A549 (cell line): ENCODE measurements around the gene PID1. TPM values are rescaled to one million over a fixed set of nuclear protein-coding genes. Genes with fewer than 3 reads are reported as not detected.

Experiments used
- ATAC-seq, 2 experiments: fragments of 200-7000 bp in 1 of 2; fragments of >200 bp in 1 of 2; cut with Nextera tagmentation in 1 of 2; cut with Tn5 transposase in 1 of 2; 3 replicates each; pipeline versions ENCODE4 v1.8.0 to v1.9.1; 2018 to 2020; ENCODE audit warnings: mild to moderate bottlenecking in 1 of 2, moderate library complexity in 1 of 2
- CTCF ChIA-PET: fragments of 300-600 bp; sonication (Branson Sonifier 250); formaldehyde crosslinking; extraction: SDS; loops from one replicate; lab custom pipeline; 2021; ENCODE audit warnings: antibody characterized with exemption, inconsistent platforms; lab: Yijun Ruan, JAX
- POLR2A ChIA-PET: fragments of 350-600 bp; formaldehyde crosslinking; extraction: SDS; loops from one replicate; lab custom pipeline; 2021; ENCODE audit warnings: antibody characterized with exemption, inconsistent platforms; lab: Yijun Ruan, JAX
- DNase-seq, 2 experiments: peaks; one replicate each; pipeline versions ENCODE4 v3.0.0 to v3.0.0-alpha.2; 2011 to 2016; ENCODE audit warnings: low read depth in 1 of 2, low spot score in 1 of 2
- FAIRE-seq: peaks from 2 replicates; lab custom pipeline; 2011; peaks lifted over from hg19 to GRCh38; lab: Jason Lieb, UNC
- H3K27ac ChIP-seq, 2 experiments: fragments of >200 bp; sonication (Bioruptor Twin); formaldehyde crosslinking; 3 replicates each; pipeline ENCODE4 v1.5.1; 2016 to 2017
- H3K4me1 ChIP-seq: fragments of >200 bp; sonication (Bioruptor Twin); formaldehyde crosslinking; 3 replicates; pipeline ENCODE4 v1.6.1; 2016
- H3K4me2 ChIP-seq: fragments of >200 bp; sonication (Bioruptor Twin); formaldehyde crosslinking; 3 replicates; pipeline ENCODE4 v1.6.1; 2016
- H3K4me3 ChIP-seq: fragments of >200 bp; sonication (Bioruptor Twin); formaldehyde crosslinking; 3 replicates; pipeline ENCODE4 v1.5.1; 2016
- H3K9me3 ChIP-seq: fragments of >200 bp; sonication (Bioruptor Twin); formaldehyde crosslinking; 3 replicates; pipeline ENCODE4 v1.6.1; 2016
- CBX2 ChIP-seq: fragments of 200-600 bp; sonication (generic); IDR thresholded peaks from 2 replicates; pipeline ENCODE4 v1.6.1; 2016; ENCODE audit warnings: low read depth, mild to moderate bottlenecking, borderline replicate concordance
- CHD2 ChIP-seq: fragments of 150-350 bp; IDR thresholded peaks from 2 replicates; pipeline ENCODE4 v1.6.1; 2014; ENCODE audit warnings: low read length; ENCODE audit not compliant: partially characterized antibody
- CHD4 ChIP-seq: fragments of 200-600 bp; sonication (generic); IDR thresholded peaks from 2 replicates; pipeline ENCODE4 v1.6.1; 2016; ENCODE audit warnings: antibody characterized with exemption, mild to moderate bottlenecking, borderline replicate concordance
- EHMT2 ChIP-seq: fragments of 200-600 bp; sonication (generic); IDR thresholded peaks from 2 replicates; pipeline ENCODE4 v1.6.1; 2016; ENCODE audit warnings: antibody characterized with exemption, low read depth, mild to moderate bottlenecking, moderate library complexity
- JUN ChIP-seq, 2 experiments: fragments of >200 bp; sonication (Bioruptor Twin); formaldehyde crosslinking; IDR thresholded peaks; 2 replicates in 1 of 2; 3 replicates in 1 of 2; pipeline ENCODE4 v1.6.1; 2016 to 2017
- MAFK ChIP-seq: fragments of 450-650 bp; IDR thresholded peaks from 2 replicates; pipeline ENCODE4 v1.6.1; 2014; ENCODE audit not compliant: partially characterized antibody
- MAZ ChIP-seq: fragments of 150-350 bp; IDR thresholded peaks from 2 replicates; pipeline ENCODE4 v1.6.1; 2014; ENCODE audit warnings: antibody characterized with exemption, low read depth, low read length, borderline replicate concordance
- NFE2L2 ChIP-seq: fragments of 150-350 bp; conservative IDR thresholded peaks from 2 replicates; pipeline ENCODE4 v1.6.1; 2014; ENCODE audit warnings: low read length
- NPAS2 ChIP-seq: fragments of 250-450 bp; sonication (Bioruptor Pico); IDR thresholded peaks from 2 replicates; pipeline ENCODE4 v1.8.0; 2022; ENCODE audit warnings: mild to moderate bottlenecking, moderate library complexity, borderline replicate concordance
- NR3C1 ChIP-seq: fragments of >200 bp; sonication (Bioruptor Twin); formaldehyde crosslinking; IDR thresholded peaks from 3 replicates; pipeline ENCODE4 v1.6.1; 2017
- PHF8 ChIP-seq: fragments of 200-600 bp; sonication (generic); IDR thresholded peaks from 2 replicates; pipeline ENCODE4 v1.6.1; 2016; ENCODE audit warnings: low read depth, mild to moderate bottlenecking, antibody characterized with exemption, moderate library complexity, borderline replicate concordance
- POLR2A ChIP-seq: IDR thresholded peaks from 2 replicates; pipeline ENCODE4 v1.6.1; 2012; ENCODE audit warnings: mild to moderate bottlenecking, low read length
- POLR2AphosphoS2 ChIP-seq: conservative IDR thresholded peaks from 2 replicates; pipeline ENCODE4 v1.6.1; 2012; ENCODE audit warnings: low read length, improper control_type of control experiment, inconsistent platforms
- RCOR1 ChIP-seq: fragments of 150-350 bp; IDR thresholded peaks from 2 replicates; pipeline ENCODE4 v1.6.1; 2014; ENCODE audit warnings: antibody characterized with exemption, low read length, low read depth
- RNF2 ChIP-seq: fragments of 200-600 bp; sonication (generic); IDR thresholded peaks from 2 replicates; pipeline ENCODE4 v1.6.1; 2016; ENCODE audit warnings: low read depth, mild to moderate bottlenecking, antibody characterized with exemption, moderate library complexity, borderline replicate concordance
- ZNF302 ChIP-seq: fragments of 250-450 bp; sonication (Bioruptor Pico); IDR thresholded peaks from 2 replicates; pipeline ENCODE4 v1.9.0; 2021; ENCODE audit warnings: inconsistent platforms, mild to moderate bottlenecking, moderate library complexity
- ZSCAN20 ChIP-seq: fragments of 250-450 bp; sonication (Bioruptor Pico); IDR thresholded peaks from 2 replicates; pipeline ENCODE4 v1.8.0; 2022; ENCODE audit warnings: mild to moderate bottlenecking, moderate library complexity
- WGBS: methylation state at CpG from one replicate; pipeline ENCODE4 v1.1.6; 2017; ENCODE audit errors: missing lambda C conversion rate; 5-methylcytosine and 5-hydroxymethylcytosine counted together
- polyA plus RNA-seq, 4 experiments: library from polyadenylated mRNA; depleted of rRNA in 3 of 4; stranded (reverse); fragments of >200 nt; fragmentation: RNase III in 1 of 4; extraction: RNeasy Plus Mini Kit Qiagen cat#74134 plus additional on column Dnase treatment in 1 of 4; gene quantifications; 2 replicates in 3 of 4; 3 replicates in 1 of 4; pipeline ENCODE4 v1.2.3, GENCODE V29; 2011 to 2017
- TF ChIP-seq, protein P1 (sequence below): IDR thresholded peaks from 2 replicates; pipeline ENCODE4 v1.6.1; 2012
- TF ChIP-seq, protein P2 (sequence below): IDR thresholded peaks from 2 replicates; pipeline ENCODE4 v1.6.1; 2012
- TF ChIP-seq, protein P3 (sequence below): fragments of 450-650 bp; IDR thresholded peaks from 2 replicates; pipeline ENCODE4 v1.6.1; 2014; ENCODE audit warnings: antibody characterized with exemption
- TF ChIP-seq, protein P4 (sequence below): fragments of >200 bp; sonication (Bioruptor Twin); formaldehyde crosslinking; IDR thresholded peaks from 3 replicates; pipeline ENCODE4 v1.6.1; 2016

The PID1 gene
- polyA plus RNA-seq, 2 of the 4 experiments (the other 2 are of a cell fraction): 0.75 to 2.7 TPM

DNA sequence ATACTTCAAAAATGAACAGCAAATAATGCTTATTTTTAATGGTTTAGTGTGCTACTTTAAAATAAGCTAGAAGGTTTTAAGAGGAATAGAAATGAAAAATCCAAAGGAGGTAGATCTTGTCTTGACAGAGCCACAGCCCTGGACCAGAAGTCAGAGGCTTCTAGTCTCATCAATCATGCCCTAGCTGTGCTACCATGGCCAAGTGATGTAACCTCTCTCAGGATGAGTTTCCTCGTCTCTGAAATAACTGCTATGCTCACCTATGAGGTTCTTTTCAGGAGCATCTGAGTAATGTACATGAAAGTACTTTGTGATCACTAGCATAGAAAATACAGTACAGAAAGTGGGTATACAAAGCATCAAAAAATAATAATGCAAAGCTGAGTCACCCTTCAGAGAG, 248.4 kb downstream of the PID1 start:
- no peaks in the 10 kb centered on the region for H3K9me3 ChIP-seq
- no peaks in the 10 kb centered on the region for H3K4me1 ChIP-seq
- TF ChIP-seq NR3C1: no peak
- TF ChIP-seq POLR2AphosphoS2: no peak
- TF ChIP-seq, protein P1, sequence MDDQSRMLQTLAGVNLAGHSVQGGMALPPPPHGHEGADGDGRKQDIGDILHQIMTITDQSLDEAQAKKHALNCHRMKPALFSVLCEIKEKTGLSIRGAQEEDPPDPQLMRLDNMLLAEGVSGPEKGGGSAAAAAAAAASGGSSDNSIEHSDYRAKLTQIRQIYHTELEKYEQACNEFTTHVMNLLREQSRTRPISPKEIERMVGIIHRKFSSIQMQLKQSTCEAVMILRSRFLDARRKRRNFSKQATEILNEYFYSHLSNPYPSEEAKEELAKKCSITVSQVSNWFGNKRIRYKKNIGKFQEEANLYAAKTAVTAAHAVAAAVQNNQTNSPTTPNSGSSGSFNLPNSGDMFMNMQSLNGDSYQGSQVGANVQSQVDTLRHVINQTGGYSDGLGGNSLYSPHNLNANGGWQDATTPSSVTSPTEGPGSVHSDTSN: no peak
- no peak for TF ChIP-seq PHF8
- TF ChIP-seq CHD2: no peak
- no peak for TF ChIP-seq NPAS2 (CRISPR knock-in tag)
- no peak for TF ChIP-seq EHMT2
- TF ChIP-seq, protein P2, sequence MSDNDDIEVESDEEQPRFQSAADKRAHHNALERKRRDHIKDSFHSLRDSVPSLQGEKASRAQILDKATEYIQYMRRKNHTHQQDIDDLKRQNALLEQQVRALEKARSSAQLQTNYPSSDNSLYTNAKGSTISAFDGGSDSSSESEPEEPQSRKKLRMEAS: no peak
- no peak for TF ChIP-seq NFE2L2
- TF ChIP-seq, protein P3, sequence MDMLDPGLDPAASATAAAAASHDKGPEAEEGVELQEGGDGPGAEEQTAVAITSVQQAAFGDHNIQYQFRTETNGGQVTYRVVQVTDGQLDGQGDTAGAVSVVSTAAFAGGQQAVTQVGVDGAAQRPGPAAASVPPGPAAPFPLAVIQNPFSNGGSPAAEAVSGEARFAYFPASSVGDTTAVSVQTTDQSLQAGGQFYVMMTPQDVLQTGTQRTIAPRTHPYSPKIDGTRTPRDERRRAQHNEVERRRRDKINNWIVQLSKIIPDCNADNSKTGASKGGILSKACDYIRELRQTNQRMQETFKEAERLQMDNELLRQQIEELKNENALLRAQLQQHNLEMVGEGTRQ: no peak
- TF ChIP-seq, protein P4, sequence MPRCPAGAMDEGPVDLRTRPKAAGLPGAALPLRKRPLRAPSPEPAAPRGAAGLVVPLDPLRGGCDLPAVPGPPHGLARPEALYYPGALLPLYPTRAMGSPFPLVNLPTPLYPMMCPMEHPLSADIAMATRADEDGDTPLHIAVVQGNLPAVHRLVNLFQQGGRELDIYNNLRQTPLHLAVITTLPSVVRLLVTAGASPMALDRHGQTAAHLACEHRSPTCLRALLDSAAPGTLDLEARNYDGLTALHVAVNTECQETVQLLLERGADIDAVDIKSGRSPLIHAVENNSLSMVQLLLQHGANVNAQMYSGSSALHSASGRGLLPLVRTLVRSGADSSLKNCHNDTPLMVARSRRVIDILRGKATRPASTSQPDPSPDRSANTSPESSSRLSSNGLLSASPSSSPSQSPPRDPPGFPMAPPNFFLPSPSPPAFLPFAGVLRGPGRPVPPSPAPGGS: no peak
- TF ChIP-seq, all 56 proteins: peak for 0
- no peak for DNase-seq
- ChIA-PET CTCF (no interaction called here), POLR2A (no interaction called here)
- no peak for FAIRE-seq
- no peak overlapping the region for H3K27ac ChIP-seq
- H3K4me2 ChIP-seq: no peak overlapping the region
- ATAC-seq: no peak
- no peak overlapping the region for H3K4me3 ChIP-seq
- WGBS: 13% methylated on average over 1 of the region's 1 CpG

DNA sequence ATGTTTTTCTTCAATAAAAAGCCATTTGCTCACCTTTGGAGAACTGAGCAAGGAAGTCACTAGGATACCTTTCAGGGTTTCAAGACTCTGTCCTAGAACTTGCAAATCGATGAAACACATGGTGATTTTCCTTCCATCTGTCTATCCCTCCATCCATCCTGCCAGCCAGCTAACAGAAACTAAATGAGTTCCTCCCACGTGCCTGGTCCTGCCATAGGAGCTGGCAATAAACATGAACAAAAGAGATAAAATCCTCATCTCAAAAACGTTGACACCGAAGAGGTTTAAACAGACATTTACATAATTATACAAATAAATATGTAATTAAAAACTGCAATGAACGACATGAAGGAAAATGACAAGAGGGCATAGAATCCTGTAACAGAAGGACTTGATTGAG, 249.0 kb downstream of the PID1 start:
- no peak for TF ChIP-seq RNF2
- no peak for TF ChIP-seq ZSCAN20 (CRISPR knock-in tag)
- TF ChIP-seq JUN (IDR thresholded peaks at IDR 0.05): no peak
- no peak for TF ChIP-seq MAZ
- no peak for TF ChIP-seq RCOR1
- TF ChIP-seq POLR2A: no peak
- TF ChIP-seq POLR2AphosphoS2: no peak
- no peak for TF ChIP-seq MAFK
- TF ChIP-seq, protein P3: no peak
- TF ChIP-seq, protein P4: no peak
- no peak for TF ChIP-seq NFE2L2
- TF ChIP-seq, protein P2: no peak
- no peak for TF ChIP-seq CHD4
- TF ChIP-seq CBX2: no peak
- no peak for TF ChIP-seq ZNF302
- H3K4me3 ChIP-seq: no peak overlapping the region
- H3K27ac ChIP-seq: no peak overlapping the region
- ATAC-seq: no peak
- H3K4me1 ChIP-seq: no peaks in the 10 kb centered on the region
- 12% methylated on average over 5 of the region's 5 CpGs for WGBS
- DNase-seq: no peak
- ChIA-PET POLR2A (no interaction called here), CTCF (no interaction called here)
- no peak for FAIRE-seq
- no peak overlapping the region for H3K4me2 ChIP-seq
- H3K9me3 ChIP-seq: no peaks in the 10 kb centered on the region
